GM18519 (cell line): ENCODE measurements around the gene PHLDA2.

ENCODE experiments used
- ATAC-seq: cut with Tn5 transposase; IDR thresholded peaks from one replicate; pipeline ENCODE4 v1.9.1; 2021; ENCODE audit warnings: mild to moderate bottlenecking, moderate library complexity; ENCODE audit not compliant: unreplicated experiment, low FRiP score

Gene PHLDA2

DNA sequence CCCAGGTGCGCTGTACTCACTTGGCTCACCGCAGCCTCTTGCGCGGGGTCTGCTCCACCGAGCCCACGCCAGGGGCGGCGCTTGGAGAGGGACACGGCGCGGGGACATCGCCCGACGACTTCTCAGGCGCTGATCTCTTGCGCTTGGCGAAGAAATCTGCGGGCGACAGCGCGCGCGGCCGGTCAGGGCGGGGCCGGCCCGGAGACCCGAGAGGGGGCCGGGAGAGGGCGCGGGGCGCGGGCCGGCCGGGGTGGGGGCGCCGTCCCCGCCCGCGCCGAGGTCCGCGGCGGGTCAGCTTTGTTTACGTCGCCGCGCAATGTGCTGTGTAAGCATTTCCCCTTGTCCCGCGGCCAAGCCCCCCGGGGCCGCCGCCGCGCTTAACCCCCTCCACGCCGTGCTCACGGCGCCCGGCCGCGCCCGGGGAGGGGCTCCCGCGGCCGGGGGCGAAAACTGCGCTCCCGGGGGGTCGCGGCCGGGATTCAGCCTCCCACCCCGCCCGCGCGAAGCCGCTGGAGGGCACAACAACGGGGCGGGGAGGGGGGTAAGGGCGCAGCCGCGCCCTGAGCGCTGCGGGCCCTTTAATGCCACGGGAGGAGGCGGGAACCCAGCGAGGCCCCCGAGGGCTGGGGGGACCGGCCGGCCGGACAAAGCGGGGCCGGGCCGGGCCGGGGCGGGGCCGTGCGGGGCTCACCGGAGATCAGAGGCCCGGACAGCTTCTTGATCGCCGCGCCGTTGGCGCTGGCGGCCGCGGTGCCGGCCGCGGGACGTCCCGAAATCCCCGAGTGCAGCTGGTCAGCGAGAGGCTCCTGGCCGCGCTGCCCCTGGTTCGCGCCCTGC is 45.0 kb downstream of the PHLDA2 start:
- no peak for ATAC-seq

DNA sequence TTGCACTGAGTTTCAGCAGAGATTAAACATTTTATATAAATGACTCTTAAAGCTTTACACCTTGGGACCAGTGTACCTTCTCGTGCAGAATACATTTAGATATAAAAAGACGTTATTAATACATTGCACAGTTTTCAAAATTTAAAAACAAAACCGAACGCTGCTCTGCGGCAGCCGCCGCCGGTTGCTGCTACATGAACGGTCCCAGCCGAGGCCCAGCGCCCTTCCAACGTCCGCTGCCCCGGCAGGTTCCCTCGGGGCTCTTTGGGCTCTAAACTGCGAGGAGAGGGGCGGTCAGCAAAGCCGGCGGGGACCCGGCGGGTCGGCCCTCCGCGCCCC is 45.6 kb downstream of the PHLDA2 start:
- ATAC-seq: no peak

DNA sequence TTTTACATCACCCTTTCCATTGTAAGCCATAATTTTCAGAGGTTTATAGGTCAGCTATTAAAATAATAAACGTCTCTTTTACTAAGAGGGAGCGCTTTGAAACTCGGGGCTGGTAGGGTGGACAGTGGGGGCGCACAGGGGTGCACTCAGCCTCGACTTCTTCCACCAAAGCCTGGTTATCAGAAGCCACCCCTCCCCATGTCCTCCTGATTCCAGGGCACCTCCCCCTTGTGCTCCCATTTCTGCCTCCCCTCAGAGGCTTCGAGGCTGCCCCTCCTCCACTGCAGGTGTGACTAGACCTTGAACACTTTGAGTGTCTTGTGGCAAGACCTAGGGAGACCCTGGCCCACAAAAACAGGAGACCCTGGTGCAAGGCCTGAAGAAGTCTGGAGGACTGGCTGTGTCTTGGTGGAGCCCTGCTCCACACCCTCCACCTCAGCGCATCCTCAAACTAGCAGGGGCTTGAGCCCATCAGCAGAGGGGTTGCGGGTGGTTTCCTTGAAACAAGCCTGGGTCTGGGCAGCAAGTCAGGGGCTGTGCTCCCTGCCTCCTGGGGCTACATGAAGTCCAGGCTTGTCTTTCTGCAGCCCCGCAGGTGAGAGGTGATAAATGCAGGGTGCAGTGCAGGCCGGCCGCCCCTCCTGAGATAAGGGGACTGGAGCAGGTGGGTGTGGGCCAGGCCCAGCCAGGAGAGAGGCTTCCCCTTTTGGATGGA is 46.7 kb downstream of the PHLDA2 start:
- ATAC-seq: no peak

DNA sequence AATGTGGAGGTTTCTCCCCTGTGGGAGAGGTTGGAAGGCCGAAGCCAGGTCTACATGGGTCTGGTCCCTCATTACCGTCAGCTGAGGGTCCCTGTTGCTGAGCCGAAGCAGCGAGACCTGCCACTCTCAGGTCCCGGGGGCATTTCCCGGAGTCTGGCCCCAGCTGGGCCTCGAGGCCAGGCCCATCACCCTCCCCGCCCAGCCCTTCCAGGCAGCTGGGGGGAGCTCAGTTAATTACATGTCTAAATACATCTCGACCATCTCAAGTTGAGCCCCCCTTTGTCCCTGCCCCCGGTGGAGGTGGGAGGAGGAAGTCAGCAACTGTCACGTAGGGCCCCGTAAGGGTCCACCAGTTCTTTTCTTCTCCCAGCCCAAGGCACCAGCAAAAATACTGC is 47.2 kb downstream of the PHLDA2 start:
- no peak for ATAC-seq

DNA sequence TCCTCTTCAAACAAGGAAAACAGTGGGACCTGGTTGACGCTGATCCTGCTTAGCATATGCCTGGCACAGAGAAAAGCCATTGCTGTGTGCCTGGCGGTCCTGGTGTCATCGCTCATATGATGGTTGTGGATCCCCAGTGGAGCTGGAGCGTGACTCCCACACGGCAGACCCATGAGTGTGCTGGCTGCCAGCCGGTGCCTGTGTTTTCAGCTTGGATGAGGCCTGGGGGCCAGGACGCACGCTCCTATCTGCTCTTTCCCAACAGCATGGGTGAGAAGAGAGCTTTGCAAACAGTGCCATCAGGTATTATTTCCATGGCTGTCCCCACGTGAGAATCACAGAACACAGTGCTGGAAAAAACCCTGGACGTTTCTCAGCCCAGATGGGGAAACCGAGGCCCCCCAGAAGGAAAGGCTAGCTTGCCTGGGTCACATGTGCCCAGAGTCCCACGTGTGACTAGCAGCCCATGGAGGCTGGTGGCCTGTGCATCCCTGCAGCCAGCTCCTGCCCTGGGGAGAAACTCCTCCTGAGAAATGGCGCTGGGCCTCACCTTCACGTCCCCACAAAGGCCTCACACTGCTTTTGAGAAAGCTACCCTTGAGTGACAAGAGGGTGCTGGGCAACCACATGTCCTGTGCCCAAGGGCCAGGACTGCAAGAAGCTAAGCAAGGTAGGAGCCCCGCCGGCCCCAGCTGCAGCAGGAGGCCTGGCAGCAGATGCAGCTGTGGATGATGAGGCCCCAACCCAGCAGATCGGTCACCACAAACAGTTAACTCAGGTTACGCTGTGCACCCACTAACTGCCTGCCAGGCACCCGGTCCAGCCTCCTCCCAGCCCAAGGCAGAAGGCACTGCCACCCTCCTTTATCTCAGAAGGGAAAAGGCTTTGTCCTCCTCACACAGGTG is 47.9 kb downstream of the PHLDA2 start:
- ATAC-seq: no peak

DNA sequence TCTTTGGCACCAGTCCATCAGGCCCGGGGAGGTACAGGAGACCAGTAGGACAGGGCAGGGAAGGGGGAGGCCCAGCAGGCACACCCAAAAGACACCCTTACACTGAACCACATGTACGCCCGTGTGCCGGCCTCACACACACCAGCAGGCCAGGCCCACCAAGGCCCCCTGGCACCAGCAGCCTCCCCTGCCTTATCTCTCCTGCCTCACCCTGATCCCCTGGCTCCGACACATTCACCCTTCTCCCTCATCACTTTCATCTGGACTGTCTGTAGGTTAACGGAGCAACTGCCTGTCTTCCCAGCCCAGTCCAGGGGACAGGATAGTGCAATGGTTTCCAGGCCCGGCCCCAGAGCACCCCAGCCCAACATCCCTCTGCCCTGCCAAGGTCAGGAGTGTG is 48.6 kb downstream of the PHLDA2 start:
- ATAC-seq: no peak

DNA sequence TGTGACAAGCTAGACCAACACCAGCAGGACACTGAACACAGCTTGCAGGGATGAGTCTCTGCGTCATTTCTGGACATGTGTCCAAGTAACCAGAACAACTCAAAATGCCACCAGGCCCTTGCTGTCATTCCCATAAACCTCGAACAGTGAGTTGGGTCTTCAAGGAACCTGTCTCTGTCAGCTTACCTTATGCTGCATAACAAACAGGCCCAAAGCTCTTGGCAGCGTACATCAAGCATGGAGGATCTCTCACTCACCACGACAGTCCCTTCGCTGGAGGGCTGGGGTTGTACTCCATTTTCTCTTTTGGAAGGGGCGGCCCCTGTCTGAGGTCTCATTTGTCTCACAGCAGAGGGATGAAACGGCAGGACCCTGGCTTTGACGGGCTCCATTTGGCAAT is 50.4 kb downstream of the PHLDA2 start:
- no peak for ATAC-seq
